Frontal cortex (tissue), 4 donors: ENCODE measurements around the gene SYNGR2. TPM values are rescaled to one million over a fixed set of nuclear protein-coding genes. Genes with fewer than 3 reads are reported as not detected.
A peak's percentile ranks its signal among the peaks of the same experiment; 100 is the strongest.

ENCODE experiments used
- DNase-seq, 2 donors: peaks; one replicate each; pipeline ENCODE4 v3.0.0; 2012; ENCODE audit warnings: low spot score in 2 of 2
- FAIRE-seq: peaks from 2 replicates; lab custom pipeline; 2012; peaks lifted over from hg19 to GRCh38; lab: Jason Lieb, UNC
- total RNA-seq: library from RNA; depleted of rRNA; stranded (reverse); fragments of >200 nt; gene quantifications from one replicate; pipeline ENCODE4 v1.2.3, GENCODE V29; 2014
- donor health status: control.
- donor health status: control.
- donor health status: control.

SYNGR2 gene
- total RNA-seq, 1 donor from 2014 or later = 6.1 TPM

GRCh38 chr17:78141437-78142118 is 26.8 kb upstream of the SYNGR2 start:
- DNase-seq = no peak
- FAIRE-seq = no peak

- no peak for DNase-seq
- no peak for FAIRE-seq
Measured at GRCh38 chr17:78142119-78142861, 26.1 kb upstream of the SYNGR2 start.

- no peak for DNase-seq
- FAIRE-seq = no peak
Measured at GRCh38 chr17:78143214-78144146, 24.9 kb upstream of the SYNGR2 start.

- DNase-seq (peak in 1 of 2 donors; percentile 72), FAIRE-seq (no peak)
Measured at GRCh38 chr17:78144147-78144719, 24.1 kb upstream of the SYNGR2 start.

- FAIRE-seq (no peak), DNase-seq (no peak)
Measured at GRCh38 chr17:78144736-78145641, 23.4 kb upstream of the SYNGR2 start.

GRCh38 chr17:78146471-78146869 is 21.9 kb upstream of the SYNGR2 start:
- DNase-seq = no peak
- FAIRE-seq = no peak

- DNase-seq = no peak
- no peak for FAIRE-seq
Measured at GRCh38 chr17:78146881-78147280, 21.5 kb upstream of the SYNGR2 start.

- no peak for DNase-seq
- FAIRE-seq = no peak
Measured at GRCh38 chr17:78147315-78147998, 20.9 kb upstream of the SYNGR2 start.

GRCh38 chr17:78148286-78149016 is 19.9 kb upstream of the SYNGR2 start:
- DNase-seq = no peak
- FAIRE-seq = no peak

- FAIRE-seq (no peak), DNase-seq (no peak)
Measured at GRCh38 chr17:78151514-78152008, 16.8 kb upstream of the SYNGR2 start.

- FAIRE-seq = no peak
- no peak for DNase-seq
Measured at GRCh38 chr17:78154903-78155811, 13.2 kb upstream of the SYNGR2 start.

GRCh38 chr17:78159575-78160158 is 8.7 kb upstream of the SYNGR2 start:
- FAIRE-seq = no peak

GRCh38 chr17:78163881-78164747 is 4.3 kb upstream of the SYNGR2 start:
- FAIRE-seq (no peak), DNase-seq (no peak)

More at GRCh38 chr17:78159575-78160158, 8.7 kb upstream of the SYNGR2 start:
- DNase-seq = no peak

GRCh38 chr17:78164748-78165607 is 3.4 kb upstream of the SYNGR2 start:
- no peak for FAIRE-seq
- DNase-seq = no peak
